ENCODE results near the gene PRDX2. TPM values are rescaled to one million over a fixed set of nuclear protein-coding genes. Genes with fewer than 3 reads are reported as not detected.
A peak's percentile ranks its signal among the peaks of the same experiment; 100 is the strongest.

The PRDX2 gene
- total RNA-seq, 1 donor = 155 TPM

DNA sequence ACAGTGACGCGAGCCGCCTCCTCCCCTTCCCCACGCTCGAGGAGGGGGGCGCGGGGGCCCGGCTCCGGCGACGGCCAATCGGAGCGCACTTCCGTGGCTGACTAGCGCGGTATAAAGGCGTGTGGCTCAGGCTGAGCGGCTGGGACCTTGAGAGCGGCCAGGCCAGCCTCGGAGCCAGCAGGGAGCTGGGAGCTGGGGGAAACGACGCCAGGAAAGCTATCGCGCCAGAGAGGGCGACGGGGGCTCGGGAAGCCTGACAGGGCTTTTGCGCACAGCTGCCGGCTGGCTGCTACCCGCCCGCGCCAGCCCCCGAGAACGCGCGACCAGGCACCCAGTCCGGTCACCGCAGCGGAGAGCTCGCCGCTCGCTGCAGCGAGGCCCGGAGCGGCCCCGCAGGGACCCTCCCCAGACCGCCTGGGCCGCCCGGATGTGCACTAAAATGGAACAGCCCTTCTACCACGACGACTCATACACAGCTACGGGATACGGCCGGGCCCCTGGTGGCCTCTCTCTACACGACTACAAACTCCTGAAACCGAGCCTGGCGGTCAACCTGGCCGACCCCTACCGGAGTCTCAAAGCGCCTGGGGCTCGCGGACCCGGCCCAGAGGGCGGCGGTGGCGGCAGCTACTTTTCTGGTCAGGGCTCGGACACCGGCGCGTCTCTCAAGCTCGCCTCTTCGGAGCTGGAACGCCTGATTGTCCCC, 10.1 kb downstream of the PRDX2 start, which contains the start of gene JUNB:
Gene JUNB, plus strand, starts transcription at position 142 of the 706 bp plus-strand sequence. Its CDS starts 286 bp downstream, at position 428.
- no peaks in the 10 kb centered on the region for H3K27me3 ChIP-seq (ENCODE audit: insufficient read depth, low read length)
- peak; percentile 100 for DNase-seq (ENCODE audit: insufficient read length, low spot score, missing footprints)
- no peaks in the 10 kb centered on the region for H3K9me3 ChIP-seq (ENCODE audit: low read depth, low read length)
- H3K79me2 ChIP-seq (ENCODE audit: insufficient read depth, low read length) = peaks cover 21% of the 10 kb centered on the region
- H3K4me1 ChIP-seq (ENCODE audit: insufficient read depth, low read length) = peaks cover 30% of the 10 kb centered on the region
- peak within 1 kb of the TSS; percentile 88 for H3K4me2 ChIP-seq (ENCODE audit: insufficient read depth, low read length)
- H2AFZ ChIP-seq (ENCODE audit: low read length) = no peak within 1 kb of the TSS
- peak within 1 kb of the TSS; percentile 98 for H3K4me3 ChIP-seq (ENCODE audit: insufficient read depth, low read length)
- peak within 1 kb of the TSS; percentile 92 for H3K27ac ChIP-seq (ENCODE audit: low read depth, low read length)
- no peaks in the 10 kb centered on the region for H3K36me3 ChIP-seq (ENCODE audit: insufficient read depth, low read length)
- no peak for TF ChIP-seq CTCF (IDR thresholded peaks at IDR 0.05; ENCODE audit: extremely low read depth, low read depth, low read length)
- peaks cover 12% of the 10 kb centered on the region for H4K20me1 ChIP-seq (ENCODE audit: insufficient read depth, low read length)

- no peak for TF ChIP-seq CTCF (IDR thresholded peaks at IDR 0.05; ENCODE audit: extremely low read depth, low read depth, low read length)
- peaks cover 12% of the 10 kb centered on the region for H4K20me1 ChIP-seq (ENCODE audit: insufficient read depth, low read length)
- H3K4me1 ChIP-seq (ENCODE audit: insufficient read depth, low read length) = peaks cover 30% of the 10 kb centered on the region
These were observed 10.8 kb downstream of the PRDX2 start for GRCh38 chr19:12790628-12791344.

GRCh38 chr19:12789904-12790619, 11.5 kb downstream of the PRDX2 start:
- Histone ChIP-seq H3K27me3 (ENCODE audit: insufficient read depth, low read length) (no peaks in the 10 kb centered on the region), H4K20me1 (ENCODE audit: insufficient read depth, low read length) (peaks cover 12% of the 10 kb centered on the region), H3K36me3 (ENCODE audit: insufficient read depth, low read length) (no peaks in the 10 kb centered on the region), H3K27ac (ENCODE audit: low read depth, low read length) (peak overlapping the region; percentile 92), H3K9me3 (ENCODE audit: low read depth, low read length) (no peaks in the 10 kb centered on the region), H3K4me3 (ENCODE audit: insufficient read depth, low read length) (peak overlapping the region; percentile 98), H2AFZ (ENCODE audit: low read length) (peak overlapping the region; percentile 44), H3K79me2 (ENCODE audit: insufficient read depth, low read length) (peaks cover 21% of the 10 kb centered on the region), H3K4me1 (ENCODE audit: insufficient read depth, low read length) (peaks cover 30% of the 10 kb centered on the region), H3K4me2 (ENCODE audit: insufficient read depth, low read length) (peak overlapping the region; percentile 88)
- TF ChIP-seq CTCF (IDR thresholded peaks at IDR 0.05; ENCODE audit: extremely low read depth, low read depth, low read length) = no peak
- DNase-seq (ENCODE audit: insufficient read length, low spot score, missing footprints) = peak; percentile 100

More at GRCh38 chr19:12790628-12791344, 10.8 kb downstream of the PRDX2 start:
- peak overlapping the region; percentile 98 for H3K4me3 ChIP-seq (ENCODE audit: insufficient read depth, low read length)
- H3K27me3 ChIP-seq (ENCODE audit: insufficient read depth, low read length) = no peaks in the 10 kb centered on the region
- H3K4me2 ChIP-seq (ENCODE audit: insufficient read depth, low read length) = peak overlapping the region; percentile 88
- no peaks in the 10 kb centered on the region for H3K36me3 ChIP-seq (ENCODE audit: insufficient read depth, low read length)
- peak; percentile 88 for DNase-seq (ENCODE audit: insufficient read length, low spot score, missing footprints)
- H2AFZ ChIP-seq (ENCODE audit: low read length) = no peak overlapping the region
- H3K79me2 ChIP-seq (ENCODE audit: insufficient read depth, low read length) = peaks cover 21% of the 10 kb centered on the region
- no peaks in the 10 kb centered on the region for H3K9me3 ChIP-seq (ENCODE audit: low read depth, low read length)
- peak overlapping the region; percentile 92 for H3K27ac ChIP-seq (ENCODE audit: low read depth, low read length)
